Endometrium (tissue), 2 donors: ENCODE data around the gene DOCK10.

ENCODE experiments used
- FAIRE-seq: peaks from 2 replicates; lab custom pipeline; 2012; peaks lifted over from hg19 to GRCh38; lab: Jason Lieb, UNC
- donor health status: control.
- donor health status: control.

Gene DOCK10

DNA sequence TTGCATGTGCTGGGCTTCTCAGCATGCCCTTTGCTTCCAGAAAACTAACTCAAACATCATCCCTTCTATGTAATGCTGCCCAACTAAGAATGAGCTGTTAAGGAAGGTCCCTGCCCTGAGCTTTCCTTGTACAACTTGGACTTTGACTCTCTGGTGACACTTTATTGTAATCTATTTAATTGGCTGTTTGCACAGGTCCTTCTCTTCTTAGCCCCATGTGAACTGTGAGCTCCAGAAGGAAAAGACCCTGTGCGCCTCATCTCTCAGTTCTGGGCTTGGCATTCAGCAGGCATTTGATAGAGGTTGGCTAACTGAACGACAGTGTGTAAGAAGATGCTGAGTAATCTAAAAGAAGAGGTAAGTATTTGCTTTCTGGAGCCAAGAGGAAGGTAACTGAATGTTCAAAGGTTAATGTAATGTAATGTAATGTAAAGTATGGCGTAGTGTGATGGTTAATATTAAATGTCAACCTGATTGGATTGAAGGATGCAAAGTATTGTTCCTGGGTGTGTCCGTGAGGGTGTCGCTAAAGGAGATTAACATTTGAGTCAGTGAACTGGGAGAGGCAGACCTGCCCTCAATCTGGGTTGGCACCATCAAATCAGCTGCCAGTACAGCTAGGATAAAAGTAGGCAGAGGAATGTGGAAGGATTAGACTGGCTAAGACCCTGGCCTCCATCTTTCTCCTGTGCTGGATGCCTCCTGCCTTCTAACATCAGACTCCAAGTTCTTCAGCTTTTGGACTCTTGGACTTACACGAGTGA lies 265.3 kb downstream of the DOCK10 start:
- no peak for FAIRE-seq

GRCh38 chr2:224775647-224776046 lies 266.6 kb downstream of the DOCK10 start:
- no peak for FAIRE-seq

DNA sequence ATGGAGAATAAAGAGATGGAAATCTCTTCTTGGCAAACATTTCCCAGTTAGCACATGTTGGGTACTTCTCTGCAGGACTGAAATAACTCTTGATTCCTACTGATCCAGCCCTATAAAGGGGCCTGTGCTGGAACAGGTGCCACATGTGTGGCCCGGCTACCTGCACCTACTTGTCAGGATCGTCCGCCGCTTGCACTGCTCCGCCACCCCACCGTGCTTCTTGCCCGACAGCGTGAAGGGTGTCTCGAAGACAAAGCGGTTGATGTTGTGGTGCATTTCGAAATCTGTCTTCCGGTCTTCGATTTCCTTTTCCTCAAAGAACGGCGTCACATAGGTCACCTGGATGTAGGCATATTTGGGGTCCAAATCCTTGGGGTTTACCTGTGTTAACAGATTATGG lies 267.5 kb downstream of the DOCK10 start:
- no peak for FAIRE-seq

GRCh38 chr2:224772494-224772893 lies 269.8 kb downstream of the DOCK10 start:
- no peak for FAIRE-seq

DNA sequence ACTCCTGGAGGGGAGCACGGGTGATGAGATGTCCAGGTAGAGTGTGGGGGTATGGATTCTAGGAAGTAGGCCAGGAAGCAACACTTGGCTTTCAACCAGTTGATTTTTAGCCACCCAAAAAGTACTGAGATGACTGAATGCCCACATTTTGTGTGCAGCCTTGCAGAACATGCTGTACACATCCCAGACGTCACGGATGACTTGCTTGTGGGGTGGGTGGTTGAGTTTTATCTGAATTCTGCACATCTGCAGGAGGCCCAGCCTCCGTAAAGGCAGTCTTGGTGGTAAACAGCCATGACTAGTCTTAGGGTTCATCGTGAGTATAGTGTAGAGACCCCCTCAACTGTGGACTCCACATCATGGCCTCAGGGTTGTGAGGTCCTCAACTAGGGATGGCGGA lies 272.8 kb downstream of the DOCK10 start:
- no peak for FAIRE-seq

- no peak for FAIRE-seq
Measured at GRCh38 chr2:224764565-224765236, 277.6 kb downstream of the DOCK10 start.

- FAIRE-seq = no peak
Measured at GRCh38 chr2:224757934-224758548, 284.2 kb downstream of the DOCK10 start.

GRCh38 chr2:224753743-224754540 lies 288.3 kb downstream of the DOCK10 start:
- no peak for FAIRE-seq

GRCh38 chr2:224751996-224752698 lies 290.1 kb downstream of the DOCK10 start:
- FAIRE-seq = no peak

DNA sequence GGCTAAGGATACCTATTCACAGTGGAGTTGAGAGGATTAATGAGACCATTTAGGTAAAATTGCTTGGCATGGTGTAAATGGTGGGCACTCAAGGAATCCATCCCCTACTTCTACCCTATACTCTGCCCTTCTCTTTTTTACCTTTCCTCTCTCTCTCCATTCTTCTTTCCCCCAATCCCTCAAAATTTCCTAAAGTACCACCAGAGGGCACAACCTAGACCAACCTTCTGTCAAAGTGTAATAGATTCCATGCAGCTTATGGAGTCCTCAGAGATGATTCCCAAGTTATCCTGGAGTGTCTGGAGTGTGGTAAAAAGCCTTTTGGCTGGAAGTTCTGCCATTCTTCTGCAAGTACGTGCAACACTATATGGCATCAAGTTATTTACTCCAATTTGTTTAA lies 293.1 kb downstream of the DOCK10 start:
- no peak for FAIRE-seq

DNA sequence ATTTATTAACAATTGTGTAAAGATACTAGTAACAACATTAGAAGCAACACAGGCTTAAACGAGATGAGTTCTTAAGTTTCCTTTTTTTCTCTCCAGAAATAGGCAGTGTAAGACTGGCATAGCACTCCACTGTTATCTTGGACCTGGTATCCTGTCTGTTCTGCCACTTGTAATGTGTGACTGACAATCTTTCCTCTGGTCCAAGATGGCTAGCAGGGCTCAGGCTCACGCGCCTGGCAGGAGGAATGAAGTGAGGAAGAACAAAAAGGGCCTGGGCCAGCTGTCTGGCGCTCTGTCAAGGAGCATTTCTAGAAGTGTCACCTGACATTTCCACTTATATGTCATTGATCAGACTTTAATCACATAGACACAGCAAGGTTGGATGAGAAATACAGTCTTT lies 294.5 kb downstream of the DOCK10 start:
- FAIRE-seq = no peak

GRCh38 chr2:224736227-224736626 lies 306.0 kb downstream of the DOCK10 start:
- no peak for FAIRE-seq

GRCh38 chr2:224734949-224735348 lies 307.3 kb downstream of the DOCK10 start:
- FAIRE-seq = no peak

DNA sequence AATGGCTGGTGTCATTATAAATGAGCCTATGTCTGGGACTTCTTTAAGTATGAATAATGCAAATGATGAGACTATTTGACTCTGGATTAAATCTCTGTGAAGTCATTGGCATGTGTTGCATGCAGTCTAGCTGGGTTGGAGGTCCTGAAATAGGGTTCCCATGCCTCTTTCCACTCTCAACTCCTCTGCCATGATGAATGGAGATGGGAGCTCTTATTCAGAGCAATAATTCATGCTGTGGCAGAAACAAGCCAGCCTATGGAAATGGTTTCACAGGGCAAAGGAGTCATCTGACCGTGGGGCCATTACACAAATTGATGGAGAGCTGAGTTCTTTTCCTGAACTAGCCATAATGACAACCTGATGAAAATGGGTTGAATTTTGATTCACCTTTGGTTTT lies 310.6 kb downstream of the DOCK10 start:
- no peak for FAIRE-seq

- no peak for FAIRE-seq
Measured at GRCh38 chr2:224729435-224729834, 312.8 kb downstream of the DOCK10 start.

- FAIRE-seq = no peak
Measured at GRCh38 chr2:224724331-224724730, 317.9 kb downstream of the DOCK10 start.

- no peak for FAIRE-seq
Measured at GRCh38 chr2:224723586-224724217, 318.6 kb downstream of the DOCK10 start.

DNA sequence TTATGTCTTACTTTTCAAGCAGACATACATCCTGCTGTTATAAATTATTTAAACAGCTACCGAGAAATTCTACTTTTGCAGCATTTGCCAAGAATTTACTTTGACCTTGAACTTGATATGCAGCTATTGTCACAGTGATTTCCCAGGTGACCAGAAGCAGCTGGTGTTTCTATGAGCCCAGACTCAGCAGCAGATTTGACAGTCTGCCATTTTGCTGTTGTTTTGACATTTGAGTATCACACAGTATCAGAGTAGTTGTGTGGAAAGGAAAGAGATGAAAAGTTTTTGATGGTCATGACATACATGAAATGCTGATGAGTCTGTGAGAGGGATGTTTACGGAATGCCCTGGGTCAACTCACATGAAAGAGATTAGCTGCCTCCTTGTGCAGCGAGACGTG lies 319.5 kb downstream of the DOCK10 start:
- no peak for FAIRE-seq

DNA sequence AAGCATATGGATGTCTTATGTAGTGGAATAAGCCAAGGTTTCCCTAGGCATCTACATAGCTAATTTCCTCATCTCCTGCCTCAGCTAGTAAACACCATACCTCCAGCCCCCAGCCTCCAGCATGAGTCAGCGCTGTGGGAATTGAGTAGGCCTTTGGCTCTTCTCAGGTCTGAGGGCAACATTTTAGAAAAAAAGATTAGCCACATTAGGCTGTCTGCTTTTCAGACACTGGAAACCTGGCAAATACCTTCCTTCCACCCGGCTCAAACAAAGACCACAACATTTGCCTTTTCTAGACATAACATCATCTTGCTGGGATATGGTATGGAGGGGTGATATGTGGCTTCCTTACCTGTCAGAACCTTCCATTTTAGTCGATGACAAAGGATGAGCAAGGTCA lies 320.0 kb downstream of the DOCK10 start:
- no peak for FAIRE-seq

DNA sequence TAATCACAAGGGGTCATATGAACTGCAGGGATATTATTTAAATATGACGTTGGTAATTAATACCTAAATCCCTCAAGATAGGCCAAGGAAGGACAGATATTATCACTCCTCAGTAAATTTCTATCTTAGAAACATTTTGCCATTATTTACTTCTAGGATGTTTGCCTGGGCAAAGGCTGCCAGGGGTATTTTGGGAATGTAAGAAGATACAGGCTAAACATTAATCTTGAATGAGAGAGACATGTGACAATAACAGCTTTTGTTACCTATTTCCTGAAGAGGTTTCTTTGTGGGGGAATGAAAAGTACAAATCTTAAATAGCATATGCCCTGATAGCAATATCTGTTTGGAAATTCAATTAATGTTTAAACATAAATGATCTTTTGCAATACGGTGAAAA lies 325.3 kb downstream of the DOCK10 start:
- FAIRE-seq = no peak

DNA sequence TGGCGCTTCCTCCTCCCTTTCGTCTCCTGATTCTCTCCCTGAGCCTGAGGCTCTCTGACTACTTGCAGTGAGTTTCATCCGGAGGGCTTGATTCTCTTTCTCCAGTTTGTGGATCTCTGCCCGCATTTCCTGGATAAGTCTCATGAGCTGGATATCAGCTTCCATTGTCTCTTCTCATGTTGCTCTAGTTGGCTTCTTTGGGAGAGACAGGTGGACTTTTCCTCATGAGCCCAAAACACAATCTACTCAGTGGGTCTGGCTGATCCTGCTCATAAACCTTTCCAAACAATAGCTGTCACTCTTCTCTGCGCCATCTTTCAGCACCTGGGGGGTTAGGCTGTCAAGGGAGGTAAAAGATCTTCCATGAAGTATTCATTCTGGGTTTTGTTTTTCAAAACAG lies 326.1 kb downstream of the DOCK10 start, which contains the start of gene CCDC195:
TSS of gene CCDC195 (minus strand) at position 165 of the 400 bp plus-strand sequence. CDS start at position 165, 0 bp downstream.
- no peak for FAIRE-seq
